Epithelial cell of alveolus of lung (primary cell): Measurements from ENCODE around the gene SLC7A14. TPM values are rescaled to one million over a fixed set of nuclear protein-coding genes. Genes with fewer than 3 reads are reported as not detected.

Source experiments
- total RNA-seq: library from RNA; depleted of rRNA; stranded (reverse); fragments of >200 nt; gene quantifications from 2 replicates; pipeline ENCODE4 v1.2.1, GENCODE V29; 2015

SLC7A14 gene
- under 0.01 and 2.5 TPM in 2 replicates for total RNA-seq

GRCh38 chr3:170585937-170586310, at the start of gene SLC7A14:
SLC7A14 (minus strand) TSS chr3:170586075; CDS start chr3:170526936, 59,139 bp downstream.

GRCh38 chr3:170418422-170419398, 167.2 kb downstream of the SLC7A14 start, which contains the start of gene CLDN11:
CLDN11 (plus strand) TSS chr3:170418868; CDS start chr3:170419067, 199 bp downstream.

Other genes starting within 250 kb of the SLC7A14 start
- gene SKIL, start 228.4 kb downstream of the SLC7A14 start, total RNA-seq = 41.1 and 57.4 TPM in 2 replicates
- 24.8 and 386 TPM in 2 replicates for gene CLDN11, start 167.2 kb downstream of the SLC7A14 start, total RNA-seq